ENCODE measurements around the gene STPG3. TPM values are rescaled to one million over a fixed set of nuclear protein-coding genes. Genes with fewer than 3 reads are reported as not detected.

The STPG3 gene
- total and polyA plus RNA-seq, 2 of the 8 experiments (the other 6 are each of a cell fraction or from before 2014, with no cell fraction given) = not detected

DNA sequence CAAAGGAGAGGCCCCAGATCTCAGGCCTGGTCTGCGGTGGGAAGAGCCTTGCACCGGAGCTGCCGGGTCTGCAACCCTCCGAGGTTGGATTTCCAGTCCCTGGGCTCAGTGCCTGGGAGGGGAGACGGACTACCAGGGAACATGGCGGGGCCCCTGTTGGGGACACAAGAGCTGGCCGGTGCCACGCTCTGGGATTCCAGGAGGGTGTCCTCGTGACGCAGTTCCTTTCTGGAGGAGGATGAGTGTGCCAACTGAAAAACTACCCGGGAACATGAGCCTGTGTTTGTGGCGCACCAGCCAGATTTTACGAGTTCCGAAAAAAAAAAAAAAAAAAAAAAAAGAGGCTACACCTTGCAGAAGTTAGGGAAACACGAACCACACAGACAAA lies 42.0 kb downstream of the STPG3 start:
- ChIA-PET CTCF (ENCODE audit: partially characterized antibody) (interaction anchor here (0.6 to 2.7 kb wide), 9 partner anchors 10 to 258 kb away, joined by 3 to 7 read pairs (median 3); no protein-coding TSS in a partner anchor), POLR2A (ENCODE audit: partially characterized antibody) (interaction anchor here (1.1 to 1.8 kb wide), 2 partner anchors 12 to 16 kb away, joined by 3 to 5 read pairs; partner anchors contain the start of gene TOR4A)
- no peaks in the 10 kb centered on the region for H3K79me1 ChIP-seq (ENCODE audit: low read depth, low read length)
- DNase-seq (ENCODE audit: low read depth in 1 of 2, low spot score in 2 of 2) (no peak), FAIRE-seq (no peak)
- H3K36me3 ChIP-seq (ENCODE audit: control insufficient read depth in 2 of 4, insufficient read depth in 4 of 4, low read length in 3 of 4) = no peaks in the 10 kb centered on the region
- H2BK20ac ChIP-seq (ENCODE audit: low read length) = no peak overlapping the region
- peaks cover 4% of the 10 kb centered on the region; the same call in 1 of the 2 replicates for H3K23me2 ChIP-seq (ENCODE audit: low read depth, low read length)
- H3K18ac ChIP-seq (ENCODE audit: extremely low read depth, low read length) = no peak overlapping the region
- peaks cover 0 to 24% (median 12%) of the 10 kb centered on the region in 4 experiments; a peak in 5 of 7 replicates for H3K27me3 ChIP-seq (replicated peaks in 1 of 4; ENCODE audit: control insufficient read depth in 3 of 4, extremely low read depth in 1 of 4, insufficient read depth in 3 of 4, low read length in 3 of 4)
- H2BK120ac ChIP-seq (replicated peaks; ENCODE audit: low read depth, low read length) = no peak overlapping the region
- no peak overlapping the region for H4K5ac ChIP-seq (ENCODE audit: insufficient read length, low read depth, low read length)
- no peak overlapping the region for H3K4ac ChIP-seq (replicated peaks; ENCODE audit: insufficient read length, low read depth, low read length)
- no peak overlapping the region for H3K23ac ChIP-seq (ENCODE audit: insufficient read length)
- no peak overlapping the region; a peak in 1 of 4 replicates for H3K4me2 ChIP-seq (ENCODE audit: insufficient read depth in 1 of 2, low read depth in 2 of 2, low read length in 2 of 2)
- peaks cover 0 to 4% of the 10 kb centered on the region in 2 experiments; a peak in 2 of 4 replicates for H3K9me3 ChIP-seq (ENCODE audit: insufficient read depth in 2 of 2, low read depth in 1 of 2, low read length in 1 of 2)
- H3K27ac ChIP-seq (ENCODE audit: low read depth, low read length) = no peak overlapping the region
- no peak overlapping the region for H3K56ac ChIP-seq (replicated peaks; ENCODE audit: insufficient read length, low read depth, low read length)
- no peak overlapping the region for H3K14ac ChIP-seq (ENCODE audit: insufficient read length)
- no peaks in the 10 kb centered on the region for H3K79me2 ChIP-seq (ENCODE audit: control insufficient read depth in 1 of 2, insufficient read depth in 2 of 2, low read length in 2 of 2)
- WGBS, 2 experiments (ENCODE audit: extremely low coverage in 1 of 2, insufficient coverage in 1 of 2, insufficient read length in 1 of 2, insufficient replicate concordance in 2 of 2, low coverage in 1 of 2, low lambda C conversion rate in 2 of 2, missing lambda C conversion rate in 1 of 2) = 86% methylated on average over 11 of the region's 15 CpGs; no CpG with 5 or more reads in 1 of the 2 experiments
- 0 out of 2 replicates have a peak overlapping the region, but pooled peaks have one; percentile 40 for H2BK15ac ChIP-seq (ENCODE audit: low read length)
- H4K8ac ChIP-seq (ENCODE audit: extremely low read depth, insufficient read depth, low read length) = no peak overlapping the region; the same call in 1 of the 2 replicates
- peak overlapping the region; percentile 27; the same call in 1 of the 2 replicates for H2BK12ac ChIP-seq (ENCODE audit: low read depth, low read length)
- H3K9ac ChIP-seq (replicated peaks in 1 of 4; ENCODE audit: extremely low read depth in 1 of 4, low read depth in 3 of 4, low read length in 3 of 4) = no peak overlapping the region
- H4K91ac ChIP-seq (replicated peaks; ENCODE audit: insufficient read length, low read length) = no peak overlapping the region
- peaks cover 3 to 14% (median 13%) of the 10 kb centered on the region in 4 experiments for H3K4me1 ChIP-seq (replicated peaks in 1 of 4; ENCODE audit: control insufficient read depth in 3 of 4, insufficient read depth in 4 of 4, low read length in 3 of 4)
- peak overlapping the region; percentile 24; the same call in 1 of the 2 replicates for H2BK5ac ChIP-seq (ENCODE audit: low read depth, low read length)
- H3K4me3 ChIP-seq (ENCODE audit: extremely low read depth in 1 of 4, insufficient read depth in 2 of 4, low read depth in 3 of 4, low read length in 4 of 4) = no peak overlapping the region
- TF ChIP-seq YY1 (IDR thresholded peaks at IDR 0.05; ENCODE audit: low read depth, low read length) = 0 out of 2 replicates have a peak, but pooled peaks have one; percentile 7
- TF ChIP-seq BRCA1 (IDR thresholded peaks at IDR 0.05; ENCODE audit: low read depth, low read length) = no peak
- H2AFZ ChIP-seq (ENCODE audit: low read length) = no peak overlapping the region
- H2AK5ac ChIP-seq (ENCODE audit: low read depth, low read length) = peak overlapping the region; percentile 53; the same call in 1 of the 2 replicates
- peaks cover 2 to 3% of the 10 kb centered on the region in 2 experiments for H4K20me1 ChIP-seq (replicated peaks in 1 of 2; ENCODE audit: control insufficient read depth in 1 of 2, insufficient read depth in 2 of 2, low read length in 2 of 2)

Measured in H1 (cell line).